Stimulated activated CD8-positive, alpha-beta memory T cell treated with anti-CD3 and anti-CD28 coated beads, Interleukin-7, amount 100 ng/mL, for 48 hours (primary cell): ENCODE data around the gene PEX11A.

Experiments used
- DNase-seq, 2 donors: peaks; one replicate each; pipeline ENCODE4 v3.0.0-alpha.2; 2020; ENCODE audit warnings: low read depth in 1 of 2; ENCODE audit errors: extremely low read depth in 1 of 2

The PEX11A gene

DNA sequence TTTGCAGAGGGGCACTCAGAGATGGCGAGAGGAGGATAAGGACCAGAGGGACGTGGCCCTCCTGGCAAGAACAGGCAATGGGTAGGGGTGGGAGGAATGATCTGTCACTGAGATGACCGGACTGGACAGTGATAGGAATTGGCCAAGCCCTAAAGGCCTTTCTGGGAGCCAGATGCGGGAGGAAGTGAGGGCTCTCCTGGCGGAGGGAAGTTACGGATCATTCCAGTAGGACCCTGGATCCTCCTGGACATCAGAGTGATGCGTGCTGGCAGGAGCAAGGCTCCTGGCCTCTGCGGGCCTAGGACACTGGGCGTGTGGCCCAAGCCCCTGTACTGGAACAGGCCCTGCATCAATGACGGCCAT lies 58.7 kb downstream of the PEX11A start:
- DNase-seq = no peak
